CD1c-positive myeloid dendritic cell (primary cell): Measurements from ENCODE around the gene SHC4.
"Not testable (repeated sequence)": the region's sequence is repeated elsewhere in the genome, so short reads cannot be mapped to it uniquely, and the experiment has no call there.

Experiments
- DNase-seq: peaks from one replicate; pipeline ENCODE4 v3.0.0-alpha.2; 2016; ENCODE audit errors: extremely low spot score

Gene SHC4, protein sequence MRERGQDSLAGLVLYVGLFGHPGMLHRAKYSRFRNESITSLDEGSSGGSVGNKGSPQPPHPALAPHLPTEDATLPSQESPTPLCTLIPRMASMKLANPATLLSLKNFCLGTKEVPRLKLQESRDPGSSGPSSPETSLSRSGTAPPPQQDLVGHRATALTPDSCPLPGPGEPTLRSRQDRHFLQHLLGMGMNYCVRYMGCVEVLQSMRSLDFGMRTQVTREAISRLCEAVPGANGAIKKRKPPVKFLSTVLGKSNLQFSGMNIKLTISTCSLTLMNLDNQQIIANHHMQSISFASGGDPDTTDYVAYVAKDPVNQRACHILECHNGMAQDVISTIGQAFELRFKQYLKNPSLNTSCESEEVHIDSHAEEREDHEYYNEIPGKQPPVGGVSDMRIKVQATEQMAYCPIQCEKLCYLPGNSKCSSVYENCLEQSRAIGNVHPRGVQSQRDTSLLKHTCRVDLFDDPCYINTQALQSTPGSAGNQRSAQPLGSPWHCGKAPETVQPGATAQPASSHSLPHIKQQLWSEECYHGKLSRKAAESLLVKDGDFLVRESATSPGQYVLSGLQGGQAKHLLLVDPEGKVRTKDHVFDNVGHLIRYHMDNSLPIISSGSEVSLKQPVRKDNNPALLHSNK

DNA sequence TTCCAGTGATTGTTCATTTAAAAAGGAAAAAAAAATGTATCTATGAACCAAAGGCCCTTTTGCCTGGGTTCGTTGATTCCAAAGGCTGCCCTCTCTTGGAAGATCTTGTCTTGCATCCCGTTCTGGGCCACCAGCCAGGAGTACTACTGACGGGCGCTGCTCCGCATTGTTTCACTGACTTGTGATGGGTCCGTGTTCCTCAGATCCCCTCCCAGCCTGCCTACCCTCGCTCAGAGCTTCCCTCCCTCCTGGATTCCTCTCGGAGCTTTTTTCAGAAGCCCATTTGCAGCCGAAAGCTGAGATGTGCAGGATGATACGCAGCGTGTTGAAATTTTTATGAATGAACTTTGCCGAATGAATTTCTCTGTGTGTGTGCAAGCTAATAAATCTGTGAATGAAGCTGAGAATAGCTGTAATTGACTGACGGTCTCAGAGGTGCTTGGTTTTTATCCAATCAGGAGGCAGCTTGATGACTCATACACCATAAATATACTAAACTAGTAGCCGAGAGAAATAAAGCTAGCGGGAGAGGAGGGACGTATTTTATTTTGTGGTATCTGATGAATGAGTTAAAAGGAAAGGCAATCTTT is at the start of gene SHC4:
TSS of gene SHC4 (minus strand) at position 396 of the 590 bp plus-strand sequence. CDS start 904 bp downstream, outside the sequence.
- DNase-seq: peak; percentile 17

DNA sequence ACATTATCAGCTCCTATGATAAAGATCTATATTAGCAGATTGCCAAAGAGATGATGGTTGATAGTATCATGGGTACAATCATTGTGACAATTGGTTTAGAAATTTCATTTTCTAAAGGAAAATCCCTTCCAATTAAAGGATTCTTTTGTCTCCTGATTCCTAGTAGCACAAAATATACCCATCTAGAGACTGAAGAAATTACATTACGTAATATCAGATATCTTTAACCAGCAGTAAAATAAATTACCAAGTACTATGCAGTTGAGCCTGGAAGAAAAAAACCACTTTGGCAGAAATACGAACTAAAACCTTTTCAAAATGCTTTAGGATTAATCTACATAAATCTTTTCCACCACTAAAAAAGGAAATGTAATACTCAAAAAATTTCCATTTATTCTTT is 35.6 kb upstream of the SHC4 start:
- no peak for DNase-seq

DNA sequence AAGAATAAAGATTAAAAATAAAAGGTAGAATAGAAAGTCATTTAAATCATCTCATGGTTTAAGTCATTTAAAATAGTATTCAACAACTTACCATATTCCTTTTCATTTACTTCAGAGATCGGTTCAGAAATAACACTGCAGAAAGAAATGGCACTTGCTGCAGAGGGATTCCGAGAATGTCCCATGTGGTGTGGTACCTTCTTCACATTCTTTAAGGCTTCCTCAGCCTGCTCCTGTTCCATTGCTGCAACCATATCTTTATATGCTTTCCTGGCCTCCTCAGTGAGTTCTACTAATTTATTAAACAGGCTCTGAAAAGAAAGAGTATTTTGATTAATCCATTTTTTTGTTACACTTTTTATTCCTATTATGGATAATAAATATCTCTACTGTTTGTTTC is 32.6 kb upstream of the SHC4 start:
- DNase-seq: no peak

DNA sequence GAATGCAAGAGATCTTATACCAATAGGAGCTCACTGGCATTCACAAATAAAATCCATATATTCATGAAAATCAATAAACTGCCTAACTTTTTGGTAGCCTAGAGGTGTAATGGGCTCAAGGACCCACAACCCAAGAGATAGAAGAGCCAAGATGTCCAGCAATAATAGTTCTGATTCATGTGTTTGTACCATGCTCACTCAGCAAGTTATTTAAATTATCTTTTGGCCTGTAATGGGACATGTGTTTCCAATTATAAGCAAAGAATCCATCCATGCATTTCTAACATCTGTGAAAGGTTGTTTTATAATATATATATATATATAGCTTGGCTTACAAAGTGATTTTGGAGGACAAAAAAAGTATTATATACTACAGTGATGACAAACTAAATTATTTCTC is 29.7 kb upstream of the SHC4 start:
- no peak for DNase-seq

DNA sequence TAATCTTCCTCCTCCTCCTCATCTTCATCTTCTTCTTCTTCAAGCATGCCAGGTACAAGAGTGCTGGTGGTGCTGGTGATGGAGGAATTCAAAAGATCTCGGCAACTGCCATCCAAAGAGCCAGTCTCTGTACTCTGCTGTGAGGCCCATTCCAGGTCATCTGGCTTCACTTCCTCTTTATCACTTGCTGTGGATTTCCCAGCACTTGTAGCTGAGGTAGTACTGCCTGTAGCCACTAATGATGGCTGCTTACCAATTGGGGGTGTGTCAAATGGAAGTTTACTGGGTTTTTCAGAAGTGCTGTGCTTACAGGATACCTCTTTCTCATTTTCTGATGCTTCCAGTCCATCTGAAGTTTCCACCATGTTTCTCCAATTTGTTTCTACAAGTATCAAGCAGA is 28.8 kb upstream of the SHC4 start:
- peak; percentile 21 for DNase-seq

DNA sequence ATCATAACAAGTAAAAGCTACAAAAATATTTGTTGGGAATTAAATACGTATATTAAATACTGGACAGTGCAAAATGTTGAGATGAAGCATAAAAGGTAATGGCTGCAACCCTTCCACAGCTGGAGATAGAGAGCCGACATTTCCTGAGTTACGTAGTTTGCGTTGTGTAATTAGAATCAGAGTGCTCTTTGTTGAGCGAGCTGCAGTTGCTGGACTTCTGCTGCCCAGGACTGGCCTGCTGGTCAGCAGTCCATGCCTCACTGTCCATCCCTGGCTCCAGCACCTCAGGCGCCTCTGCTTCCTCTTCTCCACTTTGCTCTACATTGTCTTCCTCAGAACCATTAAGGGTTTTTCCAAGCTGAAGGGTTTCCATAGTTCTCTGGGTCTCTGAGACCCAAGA is 28.4 kb upstream of the SHC4 start:
- DNase-seq: no peak

DNA sequence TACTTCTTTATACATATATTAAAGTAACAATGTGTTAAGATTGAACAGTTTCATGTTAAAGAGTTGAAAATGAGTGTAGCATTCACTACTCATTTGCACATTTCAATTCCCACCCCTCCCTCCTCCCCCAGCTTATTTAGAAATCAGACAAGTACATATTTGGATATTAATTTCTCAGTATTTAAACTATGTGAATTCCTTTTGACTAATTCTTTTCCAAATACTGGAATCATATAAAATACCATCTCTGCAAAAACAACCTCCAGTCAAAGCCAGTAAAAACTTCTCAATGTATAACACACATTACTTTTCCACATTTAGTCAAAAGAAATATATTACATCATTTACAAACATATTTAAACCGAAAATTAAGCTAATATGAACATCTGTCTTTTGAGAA is 25.5 kb upstream of the SHC4 start:
- no peak for DNase-seq

DNA sequence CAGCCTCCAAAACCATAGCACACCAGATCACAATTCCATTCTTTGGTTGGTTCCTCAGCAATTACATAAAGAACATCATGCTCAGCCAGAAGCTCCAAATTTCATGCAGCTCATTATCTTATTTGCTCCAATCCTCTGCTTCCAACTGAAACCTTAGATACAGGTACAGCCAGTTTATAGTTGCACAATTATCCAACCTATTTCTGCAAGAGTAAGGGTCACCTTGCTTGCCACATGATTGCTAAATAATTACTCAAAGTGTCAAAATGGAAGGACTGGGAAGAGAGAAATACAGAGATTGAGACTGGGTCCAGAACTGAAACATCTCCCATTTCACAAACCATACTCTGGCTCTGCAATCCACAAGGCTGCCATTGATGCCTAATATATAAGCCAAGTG is 23.4 kb upstream of the SHC4 start:
- no peak for DNase-seq

DNA sequence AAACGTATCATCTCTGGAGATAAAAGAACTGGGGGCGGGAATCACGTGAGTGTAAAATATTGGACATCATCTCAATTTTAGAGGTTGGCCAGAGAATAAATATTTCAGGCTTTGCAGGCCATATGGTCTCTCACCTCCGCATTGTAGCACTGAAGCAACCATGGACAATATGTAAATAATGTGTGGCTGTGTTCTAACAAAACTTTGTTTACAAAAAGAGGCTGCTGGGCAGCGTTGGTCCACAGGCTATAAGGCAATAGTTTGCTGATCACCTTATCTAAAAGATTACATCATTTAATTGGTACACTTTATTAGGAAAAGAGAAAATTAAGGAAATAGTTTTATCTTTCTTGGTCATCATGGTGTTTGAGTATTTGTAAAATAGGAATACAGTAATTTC is 22.5 kb upstream of the SHC4 start:
- DNase-seq: no peak

DNA sequence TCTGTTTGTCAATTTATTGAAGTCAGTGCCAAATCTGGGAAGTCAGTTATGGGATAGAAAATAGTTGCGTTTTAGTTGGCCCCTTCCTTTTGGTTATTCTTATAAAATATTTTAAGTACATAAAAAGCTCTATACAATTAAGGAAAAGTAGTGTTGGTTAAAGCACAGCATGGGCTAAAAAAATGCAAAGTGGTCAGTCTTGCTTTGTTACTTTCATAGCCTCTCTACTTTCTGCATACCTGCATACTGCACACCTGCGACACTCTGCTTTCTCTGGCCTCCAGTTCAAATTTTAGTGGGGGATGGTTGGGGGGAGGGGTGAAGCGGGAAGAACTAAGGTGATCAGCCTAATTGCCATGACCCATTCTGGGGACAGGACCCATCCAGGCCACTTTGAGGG is 21.8 kb upstream of the SHC4 start:
- no peak for DNase-seq

DNA sequence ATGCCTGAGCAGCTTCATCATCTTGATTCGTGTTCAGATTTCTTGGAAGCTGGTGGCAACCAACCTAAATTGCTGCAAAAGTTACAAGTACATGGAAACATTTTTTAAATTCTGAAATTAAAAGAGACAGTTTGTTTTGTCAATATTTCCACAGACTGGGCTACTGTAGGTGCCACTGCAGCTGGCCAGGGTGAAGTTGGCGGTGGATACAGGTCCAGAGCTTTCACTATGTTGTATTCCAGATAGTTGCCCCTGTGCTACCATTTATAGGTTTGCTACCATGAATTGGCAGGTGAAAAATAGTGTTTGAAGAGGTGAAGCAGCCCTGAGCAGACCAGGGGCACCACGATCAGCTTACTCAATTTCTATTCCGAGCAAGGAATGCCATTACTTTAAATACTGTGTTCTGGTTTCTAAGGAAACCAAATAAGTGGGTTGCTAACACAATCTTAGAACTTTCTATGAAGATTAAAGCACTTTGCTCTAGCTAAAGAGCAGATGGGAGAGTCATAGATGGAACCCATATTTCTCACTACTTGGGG is 21.2 kb upstream of the SHC4 start:
- no peak for DNase-seq

DNA sequence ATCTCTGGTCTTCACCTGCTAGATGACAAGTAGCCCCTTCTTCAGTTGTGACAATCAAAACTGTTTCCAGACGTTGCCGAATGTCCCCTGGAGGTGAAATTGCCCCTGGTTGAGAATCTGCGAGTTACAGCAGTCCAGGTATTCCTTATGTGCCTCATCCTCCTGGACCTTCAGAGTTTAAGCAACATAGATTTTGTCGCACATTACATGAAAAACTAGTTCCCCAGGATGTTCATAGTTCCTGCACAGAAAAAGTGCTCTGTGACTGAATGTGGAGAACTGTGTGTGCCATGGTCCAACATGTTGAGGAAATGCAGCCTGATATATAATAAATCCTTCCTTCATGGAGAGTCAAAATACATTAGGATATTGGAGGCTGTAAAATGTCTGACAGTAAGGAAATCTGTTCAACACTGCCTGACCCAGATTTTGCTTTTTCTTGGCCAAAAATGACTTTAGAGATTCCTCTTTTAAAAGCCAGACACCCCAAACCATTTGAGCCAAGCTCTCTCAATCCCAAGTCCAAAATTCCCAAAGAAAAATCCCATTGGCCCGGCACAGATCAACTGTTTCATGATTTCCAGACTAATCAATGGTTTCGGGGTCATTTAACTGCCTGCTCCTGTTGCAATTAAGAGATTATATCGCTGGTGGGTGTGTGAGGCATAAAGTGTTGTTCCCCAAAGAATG is 20.4 kb upstream of the SHC4 start:
- DNase-seq: no peak

DNA sequence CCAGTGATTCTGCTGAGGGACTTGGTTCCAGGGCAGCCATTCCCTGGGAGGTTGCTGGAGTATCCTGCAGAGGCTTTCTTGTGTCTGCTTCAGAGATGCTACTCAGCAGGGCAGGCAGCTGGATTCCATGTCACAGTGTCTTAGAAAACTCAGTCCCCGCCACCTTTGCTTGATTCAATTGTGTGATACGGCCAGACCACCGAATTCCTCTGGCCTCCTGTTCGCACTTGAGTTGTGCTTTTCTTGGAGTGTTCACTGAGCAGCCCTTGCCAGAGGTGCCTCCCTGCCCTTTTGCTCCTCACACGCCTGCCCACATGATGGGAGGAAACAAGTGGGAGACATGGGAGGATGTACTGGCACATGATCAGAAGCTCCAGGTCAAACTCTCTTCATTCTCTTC is 19.6 kb upstream of the SHC4 start:
- no peak for DNase-seq

DNA sequence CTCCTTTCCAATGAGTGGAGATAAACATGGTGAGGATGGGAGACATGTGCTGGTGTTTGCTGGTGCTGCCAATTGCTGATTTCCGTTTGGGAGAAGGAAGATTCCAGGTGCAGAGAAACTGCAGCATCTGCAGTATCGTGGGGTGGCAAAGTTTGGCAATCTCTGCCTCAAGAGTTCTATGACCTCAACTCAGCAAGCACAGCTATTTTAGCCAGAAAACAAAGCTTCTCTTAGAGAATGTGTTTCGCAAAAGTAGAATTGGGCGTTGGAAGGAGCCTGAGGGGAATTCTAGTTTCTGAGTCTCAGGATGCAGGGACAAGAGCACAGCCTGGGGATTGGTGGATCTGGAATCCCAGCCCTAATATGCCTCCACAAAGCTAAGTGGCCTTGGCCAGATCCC is 18.2 kb upstream of the SHC4 start:
- DNase-seq: no peak

DNA sequence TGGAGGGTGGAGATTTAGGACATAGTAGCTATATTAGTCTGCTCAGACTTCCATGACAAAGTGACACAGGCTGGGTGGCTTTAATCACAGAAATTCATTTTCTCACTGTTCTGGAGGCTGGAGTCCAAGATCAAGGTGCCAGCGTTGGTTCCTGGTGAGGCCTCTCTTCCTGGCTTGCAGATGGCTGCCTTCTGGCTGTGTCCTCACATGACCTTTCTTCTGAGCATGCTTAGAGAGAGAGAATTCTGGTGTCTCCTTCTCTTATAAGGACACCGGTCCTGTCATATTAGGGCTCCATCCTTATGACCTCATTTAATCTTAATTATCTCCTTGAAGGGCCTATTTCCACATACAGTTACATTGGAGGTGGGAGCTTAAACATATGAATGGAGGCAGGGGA is 14.9 kb upstream of the SHC4 start:
- DNase-seq: no peak

DNA sequence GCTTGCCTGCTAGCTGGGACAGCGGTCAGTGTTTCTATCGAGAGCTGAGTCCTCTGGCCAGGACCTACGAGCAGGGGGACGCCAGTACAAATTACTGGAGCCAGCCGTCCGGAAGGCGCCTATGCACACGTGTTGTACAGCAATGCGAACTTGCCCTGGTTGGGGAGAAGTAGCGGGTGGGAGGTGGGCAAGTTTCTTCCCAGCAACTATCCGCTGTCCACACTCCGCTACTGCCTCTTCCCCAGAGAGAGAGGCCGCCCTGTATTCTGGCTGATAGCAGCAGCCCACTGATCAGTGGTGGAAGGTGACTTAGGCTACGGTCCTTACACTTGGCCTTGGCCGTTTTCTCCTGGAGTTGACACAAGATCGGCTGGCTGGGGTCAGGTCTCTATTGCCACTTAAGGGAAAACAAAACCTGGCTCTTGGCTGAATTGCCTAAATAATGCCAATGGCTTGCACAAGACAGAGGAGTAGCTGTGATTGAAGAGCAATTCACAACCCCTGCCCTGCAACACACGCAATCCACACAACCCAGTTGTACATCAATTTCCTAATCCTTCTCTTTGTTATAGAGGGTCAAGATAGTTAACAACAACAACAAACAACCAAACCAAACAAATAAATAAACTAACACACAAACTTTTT is 12.8 kb upstream of the SHC4 start:
- no peak for DNase-seq

DNA sequence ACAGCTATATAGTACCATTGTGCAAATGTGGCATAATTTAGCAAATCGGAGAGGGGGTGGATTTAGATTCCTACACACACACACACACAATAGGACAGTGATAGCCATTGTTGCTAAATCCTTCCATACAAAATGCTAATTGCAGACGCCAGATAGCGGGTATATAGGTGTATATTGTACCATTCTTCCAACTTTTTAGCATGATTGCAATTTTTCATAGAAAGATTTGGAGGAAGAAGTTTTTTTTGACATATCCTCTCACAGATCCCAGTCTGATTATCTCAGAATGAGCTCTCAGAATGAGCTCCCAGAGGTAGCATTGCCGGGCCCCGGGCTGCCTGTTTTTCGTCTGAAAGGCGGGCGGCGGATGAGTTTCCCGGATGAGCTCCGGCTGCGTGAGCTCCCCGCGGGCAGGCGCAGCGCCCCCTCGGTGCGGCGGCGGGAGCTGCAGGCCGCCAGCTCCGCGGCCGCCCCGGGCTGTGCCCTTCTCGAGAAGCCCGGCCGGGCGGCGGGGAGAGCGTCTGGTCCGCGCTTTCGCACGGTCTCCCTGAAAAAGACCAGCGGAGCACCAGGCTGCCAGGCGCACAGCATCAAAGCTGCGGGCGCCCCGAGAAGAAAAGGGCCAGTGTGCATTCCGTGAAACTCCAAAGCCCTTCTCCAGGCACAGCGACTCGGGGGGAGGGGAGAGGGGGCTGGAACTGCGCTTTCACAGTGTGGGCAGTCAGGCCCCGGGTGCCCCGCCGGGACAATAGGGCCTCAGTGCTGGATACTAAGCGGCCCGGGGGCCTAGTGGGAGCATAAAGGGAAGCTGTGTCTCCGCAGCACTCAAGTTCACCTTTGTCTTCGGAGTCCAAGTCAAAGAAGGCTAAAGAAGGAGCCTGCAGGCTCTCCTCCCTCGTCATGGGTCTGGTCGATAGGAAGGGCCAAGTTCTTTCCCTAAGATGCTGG is 12.0 kb upstream of the SHC4 start:
- DNase-seq: peak; percentile 83

DNA sequence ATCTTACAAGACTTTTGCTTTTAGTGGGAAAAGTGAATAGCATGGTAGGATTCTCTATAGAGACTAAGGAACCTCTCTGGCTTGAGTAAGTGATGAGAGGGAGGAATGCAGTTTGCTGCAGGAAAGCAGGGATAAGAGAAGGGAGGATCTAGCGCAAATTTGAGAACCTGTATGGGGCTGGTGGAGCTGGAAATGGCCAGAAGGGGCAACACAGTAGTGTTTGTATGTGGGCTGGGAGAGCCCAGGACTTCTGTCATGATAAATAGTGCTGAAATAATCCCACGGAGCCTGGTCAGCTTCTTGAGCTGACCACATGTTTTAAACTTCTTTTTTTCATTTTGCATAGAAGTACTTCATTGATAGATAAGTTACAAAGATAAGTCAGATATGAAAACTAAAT is 11.2 kb upstream of the SHC4 start:
- DNase-seq: no peak

DNA sequence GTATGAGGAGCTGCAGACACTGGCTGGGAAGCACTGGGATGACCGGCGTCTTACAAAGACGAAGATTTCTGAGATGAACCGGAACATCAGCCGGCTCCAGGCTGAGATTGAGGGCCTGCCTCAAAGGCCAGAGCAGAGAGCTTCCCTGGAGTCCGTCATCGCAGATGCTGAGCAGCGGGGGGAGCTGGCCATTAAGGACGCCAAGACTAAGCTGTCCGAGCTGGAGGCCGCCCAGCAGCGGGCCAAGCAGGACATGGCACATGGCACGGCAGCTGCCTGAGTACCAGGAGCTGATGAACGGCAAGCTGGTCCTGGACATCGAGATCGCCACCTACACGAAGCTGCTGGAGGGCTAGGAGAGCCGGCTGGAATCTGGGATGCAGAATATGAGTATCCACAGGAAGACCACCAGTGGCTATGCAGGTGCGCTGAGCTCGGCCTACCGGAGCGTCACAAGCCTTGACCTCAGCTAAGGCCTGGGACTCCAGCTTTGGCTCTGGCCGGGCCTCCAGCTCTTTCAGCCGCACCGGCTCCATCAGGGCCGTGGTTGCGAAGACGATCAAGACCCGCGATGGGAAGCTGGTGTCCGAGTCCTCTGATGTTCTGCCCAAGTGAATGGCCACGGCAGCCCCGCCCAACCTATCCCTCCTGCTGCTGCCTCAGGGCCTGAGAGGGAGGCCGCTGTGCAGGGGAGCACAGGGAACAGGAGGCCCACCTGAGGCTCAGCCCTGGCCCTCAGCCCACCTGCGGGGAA is 9.2 kb upstream of the SHC4 start:
- no peak for DNase-seq

DNA sequence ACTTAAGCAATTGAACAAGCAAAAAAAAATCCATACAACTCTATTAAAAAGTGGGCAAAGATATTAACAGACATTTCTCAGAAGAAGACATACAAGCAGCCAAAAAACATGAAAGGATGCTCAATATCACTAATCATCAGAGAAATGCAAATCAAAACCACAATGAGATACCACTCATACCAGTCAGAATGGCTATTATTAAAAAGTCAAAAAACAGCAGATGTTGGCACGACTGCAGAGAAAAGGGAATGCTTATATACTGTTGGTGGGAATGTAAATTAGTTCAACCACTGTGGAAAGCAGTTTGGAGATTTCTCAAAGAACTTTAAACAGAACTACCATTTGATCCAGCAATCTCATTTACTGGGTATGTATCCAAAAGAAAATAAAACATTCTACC is 7.2 kb upstream of the SHC4 start:
- DNase-seq: not testable (repeated sequence)
